A549 (cell line): ENCODE measurements around the gene TCHP. TPM values are rescaled to one million over a fixed set of nuclear protein-coding genes. Genes with fewer than 3 reads are reported as not detected.

Experiments
- ATAC-seq, 2 experiments: fragments of 200-7000 bp in 1 of 2; fragments of >200 bp in 1 of 2; cut with Nextera tagmentation in 1 of 2; cut with Tn5 transposase in 1 of 2; 3 replicates each; pipeline versions ENCODE4 v1.8.0 to v1.9.1; 2018 to 2020; ENCODE audit warnings: mild to moderate bottlenecking in 1 of 2, moderate library complexity in 1 of 2
- CTCF ChIA-PET: fragments of 300-600 bp; sonication (Branson Sonifier 250); formaldehyde crosslinking; extraction: SDS; loops from one replicate; lab custom pipeline; 2021; ENCODE audit warnings: antibody characterized with exemption, inconsistent platforms; lab: Yijun Ruan, JAX
- POLR2A ChIA-PET: fragments of 350-600 bp; formaldehyde crosslinking; extraction: SDS; loops from one replicate; lab custom pipeline; 2021; ENCODE audit warnings: antibody characterized with exemption, inconsistent platforms; lab: Yijun Ruan, JAX
- DNase-seq, 2 experiments: peaks; one replicate each; pipeline versions ENCODE4 v3.0.0 to v3.0.0-alpha.2; 2011 to 2016; ENCODE audit warnings: low read depth in 1 of 2, low spot score in 1 of 2
- FAIRE-seq: peaks from 2 replicates; lab custom pipeline; 2011; peaks lifted over from hg19 to GRCh38; lab: Jason Lieb, UNC
- H3K27ac ChIP-seq, 2 experiments: fragments of >200 bp; sonication (Bioruptor Twin); formaldehyde crosslinking; 3 replicates each; pipeline ENCODE4 v1.5.1; 2016 to 2017
- H3K4me1 ChIP-seq: fragments of >200 bp; sonication (Bioruptor Twin); formaldehyde crosslinking; 3 replicates; pipeline ENCODE4 v1.6.1; 2016
- H3K4me2 ChIP-seq: fragments of >200 bp; sonication (Bioruptor Twin); formaldehyde crosslinking; 3 replicates; pipeline ENCODE4 v1.6.1; 2016
- H3K4me3 ChIP-seq: fragments of >200 bp; sonication (Bioruptor Twin); formaldehyde crosslinking; 3 replicates; pipeline ENCODE4 v1.5.1; 2016
- H3K9me3 ChIP-seq: fragments of >200 bp; sonication (Bioruptor Twin); formaldehyde crosslinking; 3 replicates; pipeline ENCODE4 v1.6.1; 2016
- CBX8 ChIP-seq: fragments of 200-600 bp; sonication (generic); IDR thresholded peaks from 2 replicates; pipeline ENCODE4 v1.6.1; 2016
- CEBPB ChIP-seq, 2 experiments: fragments of >200 bp in 1 of 2; sonication (Bioruptor Twin) in 1 of 2; formaldehyde crosslinking in 1 of 2; IDR thresholded peaks; 2 replicates each; pipeline ENCODE4 v1.6.1; 2012 to 2016
- CHD2 ChIP-seq: fragments of 150-350 bp; IDR thresholded peaks from 2 replicates; pipeline ENCODE4 v1.6.1; 2014; ENCODE audit warnings: low read length; ENCODE audit not compliant: partially characterized antibody
- CHD4 ChIP-seq: fragments of 200-600 bp; sonication (generic); IDR thresholded peaks from 2 replicates; pipeline ENCODE4 v1.6.1; 2016; ENCODE audit warnings: antibody characterized with exemption, mild to moderate bottlenecking, borderline replicate concordance
- EHMT2 ChIP-seq: fragments of 200-600 bp; sonication (generic); IDR thresholded peaks from 2 replicates; pipeline ENCODE4 v1.6.1; 2016; ENCODE audit warnings: antibody characterized with exemption, low read depth, mild to moderate bottlenecking, moderate library complexity
- EP300 ChIP-seq, 2 experiments: fragments of >200 bp; sonication (Bioruptor Twin); formaldehyde crosslinking; IDR thresholded peaks; 2 replicates in 1 of 2; 3 replicates in 1 of 2; pipeline ENCODE4 v1.6.1; 2016 to 2017
- FOSB ChIP-seq: fragments of 250-450 bp; sonication (Bioruptor Pico); IDR thresholded peaks from 2 replicates; pipeline ENCODE4 v1.5.0; 2020; ENCODE audit warnings: mild to moderate bottlenecking, moderate library complexity
- FOSL2 ChIP-seq, 2 experiments: fragments of 450-650 bp in 1 of 2; fragments of >200 bp in 1 of 2; sonication (Bioruptor Twin) in 1 of 2; formaldehyde crosslinking; IDR thresholded peaks; 2 replicates each; pipeline versions ENCODE4 v1.5.0 to v1.6.1; 2016 to 2020; ENCODE audit warnings: mild to moderate bottlenecking in 1 of 2, moderate library complexity in 1 of 2
- KDM1A ChIP-seq: fragments of 200-600 bp; sonication (generic); IDR thresholded peaks from 2 replicates; pipeline ENCODE4 v1.6.1; 2016; ENCODE audit warnings: low read depth, mild to moderate bottlenecking
- NFE2L2 ChIP-seq: fragments of 150-350 bp; conservative IDR thresholded peaks from 2 replicates; pipeline ENCODE4 v1.6.1; 2014; ENCODE audit warnings: low read length
- NR3C1 ChIP-seq: fragments of >200 bp; sonication (Bioruptor Twin); formaldehyde crosslinking; IDR thresholded peaks from 3 replicates; pipeline ENCODE4 v1.6.1; 2017
- RAD21 ChIP-seq, 2 experiments: fragments of >200 bp in 1 of 2; sonication (Bioruptor Twin) in 1 of 2; formaldehyde crosslinking in 1 of 2; IDR thresholded peaks in 1 of 2; conservative IDR thresholded peaks in 1 of 2; 2 replicates in 1 of 2; 3 replicates in 1 of 2; pipeline ENCODE4 v1.6.1; 2012 to 2018; ENCODE audit warnings: inconsistent platforms in 1 of 2
- RCOR1 ChIP-seq: fragments of 150-350 bp; IDR thresholded peaks from 2 replicates; pipeline ENCODE4 v1.6.1; 2014; ENCODE audit warnings: antibody characterized with exemption, low read length, low read depth
- RFX5 ChIP-seq: fragments of 450-650 bp; IDR thresholded peaks from 2 replicates; pipeline ENCODE4 v1.7.1; 2014; ENCODE audit warnings: antibody characterized with exemption, mild to moderate bottlenecking, moderate library complexity
- RNF2 ChIP-seq: fragments of 200-600 bp; sonication (generic); IDR thresholded peaks from 2 replicates; pipeline ENCODE4 v1.6.1; 2016; ENCODE audit warnings: low read depth, mild to moderate bottlenecking, antibody characterized with exemption, moderate library complexity, borderline replicate concordance
- ZC3H11A ChIP-seq: fragments of 450-650 bp; IDR thresholded peaks from 2 replicates; pipeline ENCODE4 v1.6.1; 2014; ENCODE audit warnings: antibody characterized with exemption, mild to moderate bottlenecking
- ZFP36 ChIP-seq: fragments of 450-650 bp; IDR thresholded peaks from 2 replicates; pipeline ENCODE4 v1.6.1; 2014; ENCODE audit warnings: borderline replicate concordance; ENCODE audit not compliant: partially characterized antibody
- WGBS: methylation state at CpG from one replicate; pipeline ENCODE4 v1.1.6; 2017; ENCODE audit errors: missing lambda C conversion rate; 5-methylcytosine and 5-hydroxymethylcytosine counted together
- polyA plus RNA-seq, 4 experiments: library from polyadenylated mRNA; depleted of rRNA in 3 of 4; stranded (reverse); fragments of >200 nt; fragmentation: RNase III in 1 of 4; extraction: RNeasy Plus Mini Kit Qiagen cat#74134 plus additional on column Dnase treatment in 1 of 4; gene quantifications; 2 replicates in 3 of 4; 3 replicates in 1 of 4; pipeline ENCODE4 v1.2.3, GENCODE V29; 2011 to 2017
- TF ChIP-seq, protein P1 (sequence below): fragments of 200-600 bp; sonication (generic); IDR thresholded peaks from 2 replicates; pipeline ENCODE4 v1.6.1; 2016; ENCODE audit warnings: antibody characterized with exemption, mild to moderate bottlenecking, moderate library complexity
- TF ChIP-seq, protein P2 (sequence below): fragments of 250-450 bp; sonication (Bioruptor Pico); IDR thresholded peaks from 2 replicates; pipeline ENCODE4 v1.5.0; 2020; ENCODE audit warnings: low read depth, mild to moderate bottlenecking, moderate library complexity
- TF ChIP-seq, protein P3 (sequence below): IDR thresholded peaks from 2 replicates; pipeline ENCODE4 v1.6.1; 2012; ENCODE audit warnings: low read depth, borderline replicate concordance
- TF ChIP-seq, protein P4 (sequence below): fragments of 150-350 bp; IDR thresholded peaks from 2 replicates; pipeline ENCODE4 v1.6.1; 2014; ENCODE audit warnings: low read depth, mild to moderate bottlenecking, low read length
- TF ChIP-seq, protein P5 (sequence below): fragments of 450-650 bp; IDR thresholded peaks from 2 replicates; pipeline ENCODE4 v1.6.1; 2014; ENCODE audit warnings: antibody characterized with exemption

Gene TCHP
- polyA plus RNA-seq, 2 of the 4 experiments (the other 2 are of a cell fraction) = 18.4 to 33.4 TPM

DNA sequence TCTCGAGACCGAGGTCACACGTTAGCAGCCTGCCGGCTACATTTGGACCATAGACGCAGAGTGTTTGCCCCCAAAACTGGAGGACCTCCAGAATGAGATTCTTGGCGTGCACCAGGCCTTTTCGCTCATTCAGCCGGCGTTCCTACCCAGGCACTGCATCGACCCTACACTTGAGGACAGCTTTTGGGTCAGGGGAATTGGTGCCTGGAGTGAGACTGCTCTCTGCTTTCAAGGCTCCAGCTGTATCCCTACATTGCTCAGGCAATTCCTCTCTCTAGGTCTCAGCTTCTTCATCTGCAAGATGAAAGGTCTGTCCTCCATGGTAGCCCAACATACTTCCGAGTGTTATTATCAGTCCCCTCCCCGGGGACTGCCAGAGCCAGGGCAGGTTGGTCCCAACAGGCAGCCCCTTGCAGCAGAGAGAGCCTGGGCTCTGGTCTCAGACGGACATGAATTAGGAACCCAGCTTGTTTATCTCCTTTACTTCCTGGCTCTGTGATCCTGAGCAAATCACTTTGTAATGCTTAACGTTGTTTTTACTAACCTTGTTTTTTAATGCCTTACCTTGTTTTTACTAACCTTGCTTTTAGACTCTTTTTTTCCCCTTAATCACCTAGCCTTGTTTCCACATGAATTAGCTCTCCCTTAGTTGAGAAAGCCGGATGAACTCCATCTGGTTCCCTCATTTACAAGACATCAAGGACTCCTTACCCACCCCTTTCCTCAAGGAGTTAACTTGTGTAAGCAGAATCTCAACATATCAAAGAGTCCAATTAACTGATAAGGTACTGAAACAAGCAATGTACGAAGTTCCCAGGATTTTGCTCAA is 892 bp downstream of the TCHP start:
- ChIA-PET CTCF (interaction anchor here (0.6 to 3.3 kb wide), 12 partner anchors 10 to 286 kb away, joined by 3 to 12 read pairs (median 4); partner anchors contain the start of gene GLTP), POLR2A (interaction anchor here (1.2 kb wide), 1 partner anchor 13 kb away, joined by 4 read pairs; no protein-coding TSS in a partner anchor)
- peak overlapping the region; percentile 69 for H3K4me3 ChIP-seq
- TF ChIP-seq CHD2 (no peak), KDM1A (no peak), ZFP36 (no peak), FOSB (no peak), CHD4 (no peak), EP300 (IDR thresholded peaks at IDR 0.05) (no peak)
- no peaks in the 10 kb centered on the region for H3K9me3 ChIP-seq
- DNase-seq = peak in 1 of 2 experiments; percentile 43
- WGBS = 14% methylated on average over 16 of the region's 16 CpGs
- peaks cover 5% of the 10 kb centered on the region; the same call in 1 of the 3 replicates for H3K4me1 ChIP-seq
- H3K4me2 ChIP-seq = peak overlapping the region; percentile 95
- H3K27ac ChIP-seq = peak overlapping the region; percentile 93 to 95
- peak; percentile 28 for FAIRE-seq
- ATAC-seq = peak; percentile 36 to 65; a peak in 5 of 6 replicates

DNA sequence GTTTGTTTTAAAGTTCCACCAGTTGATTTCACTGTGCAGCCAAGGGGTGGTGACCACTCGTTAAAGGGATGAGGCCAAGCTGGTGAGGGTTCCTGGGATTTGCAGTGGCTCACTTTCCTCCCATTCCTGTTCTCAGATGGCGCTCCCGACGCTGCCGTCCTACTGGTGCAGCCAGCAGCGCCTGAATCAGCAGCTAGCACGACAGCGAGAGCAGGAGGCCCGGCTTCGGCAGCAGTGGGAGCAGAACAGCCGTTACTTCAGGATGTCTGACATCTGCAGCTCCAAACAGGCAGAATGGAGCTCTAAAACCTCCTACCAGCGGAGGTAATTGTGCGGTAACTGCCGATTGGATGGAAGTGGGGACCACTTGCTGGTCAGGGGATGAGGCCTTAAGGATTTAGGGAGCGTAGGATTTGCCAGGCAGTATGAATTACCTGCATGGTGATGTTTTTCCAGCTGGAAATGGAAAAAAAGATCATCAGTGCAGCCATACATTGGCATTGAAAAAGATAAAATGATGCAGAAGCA is 2.9 kb downstream of the TCHP start:
- H3K4me3 ChIP-seq = no peak overlapping the region
- DNase-seq (no peak), FAIRE-seq (no peak), ATAC-seq (no peak)
- CTCF ChIA-PET = interaction anchor here (0.5 to 1.6 kb wide), 5 partner anchors 9 to 49 kb away, joined by 3 to 7 read pairs (median 4); no protein-coding TSS in a partner anchor
- H3K9me3 ChIP-seq = no peaks in the 10 kb centered on the region
- peaks cover 5% of the 10 kb centered on the region; the same call in 1 of the 3 replicates for H3K4me1 ChIP-seq
- H3K4me2 ChIP-seq = no peak overlapping the region
- WGBS = 91% methylated on average over 15 of the region's 15 CpGs
- POLR2A ChIA-PET = no interaction called here
- H3K27ac ChIP-seq = no peak overlapping the region
- TF ChIP-seq ZC3H11A (no peak), RFX5 (no peak)

DNA sequence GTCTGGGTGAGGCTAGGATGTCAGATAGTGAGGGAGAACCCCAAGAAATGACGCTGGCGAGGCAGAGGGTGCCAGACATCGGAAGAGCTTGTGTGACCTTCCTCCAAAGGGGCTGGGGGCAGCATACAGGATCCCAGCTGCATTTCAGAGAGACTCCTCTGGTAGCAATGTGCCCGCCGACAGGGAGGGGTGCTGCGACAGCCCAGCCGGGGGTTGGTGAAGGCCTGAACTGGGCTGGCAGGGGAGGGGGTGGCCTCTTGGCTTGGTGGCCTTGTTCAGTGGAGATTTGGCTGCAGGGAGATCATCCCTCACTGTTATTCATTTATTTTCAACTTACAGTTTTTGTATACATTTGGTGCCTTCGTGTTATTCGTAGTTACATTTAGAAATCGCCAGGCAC is 5.2 kb downstream of the TCHP start:
- Histone ChIP-seq H3K27ac (no peak overlapping the region), H3K4me3 (no peak overlapping the region), H3K9me3 (no peaks in the 10 kb centered on the region), H3K4me1 (no peaks in the 10 kb centered on the region; the same call in 2 of the 3 replicates), H3K4me2 (no peak overlapping the region)
- ChIA-PET POLR2A (no interaction called here), CTCF (interaction anchor here (0.5 to 2.0 kb wide), 6 partner anchors 9 to 86 kb away, joined by 3 to 6 read pairs (median 4); no protein-coding TSS in a partner anchor)
- DNase-seq (no peak), ATAC-seq (no peak), FAIRE-seq (no peak)
- 96% methylated on average over 10 of the region's 10 CpGs for WGBS
- TF ChIP-seq, protein P1, sequence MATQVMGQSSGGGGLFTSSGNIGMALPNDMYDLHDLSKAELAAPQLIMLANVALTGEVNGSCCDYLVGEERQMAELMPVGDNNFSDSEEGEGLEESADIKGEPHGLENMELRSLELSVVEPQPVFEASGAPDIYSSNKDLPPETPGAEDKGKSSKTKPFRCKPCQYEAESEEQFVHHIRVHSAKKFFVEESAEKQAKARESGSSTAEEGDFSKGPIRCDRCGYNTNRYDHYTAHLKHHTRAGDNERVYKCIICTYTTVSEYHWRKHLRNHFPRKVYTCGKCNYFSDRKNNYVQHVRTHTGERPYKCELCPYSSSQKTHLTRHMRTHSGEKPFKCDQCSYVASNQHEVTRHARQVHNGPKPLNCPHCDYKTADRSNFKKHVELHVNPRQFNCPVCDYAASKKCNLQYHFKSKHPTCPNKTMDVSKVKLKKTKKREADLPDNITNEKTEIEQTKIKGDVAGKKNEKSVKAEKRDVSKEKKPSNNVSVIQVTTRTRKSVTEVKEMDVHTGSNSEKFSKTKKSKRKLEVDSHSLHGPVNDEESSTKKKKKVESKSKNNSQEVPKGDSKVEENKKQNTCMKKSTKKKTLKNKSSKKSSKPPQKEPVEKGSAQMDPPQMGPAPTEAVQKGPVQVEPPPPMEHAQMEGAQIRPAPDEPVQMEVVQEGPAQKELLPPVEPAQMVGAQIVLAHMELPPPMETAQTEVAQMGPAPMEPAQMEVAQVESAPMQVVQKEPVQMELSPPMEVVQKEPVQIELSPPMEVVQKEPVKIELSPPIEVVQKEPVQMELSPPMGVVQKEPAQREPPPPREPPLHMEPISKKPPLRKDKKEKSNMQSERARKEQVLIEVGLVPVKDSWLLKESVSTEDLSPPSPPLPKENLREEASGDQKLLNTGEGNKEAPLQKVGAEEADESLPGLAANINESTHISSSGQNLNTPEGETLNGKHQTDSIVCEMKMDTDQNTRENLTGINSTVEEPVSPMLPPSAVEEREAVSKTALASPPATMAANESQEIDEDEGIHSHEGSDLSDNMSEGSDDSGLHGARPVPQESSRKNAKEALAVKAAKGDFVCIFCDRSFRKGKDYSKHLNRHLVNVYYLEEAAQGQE = no peak
- TF ChIP-seq, protein P2, sequence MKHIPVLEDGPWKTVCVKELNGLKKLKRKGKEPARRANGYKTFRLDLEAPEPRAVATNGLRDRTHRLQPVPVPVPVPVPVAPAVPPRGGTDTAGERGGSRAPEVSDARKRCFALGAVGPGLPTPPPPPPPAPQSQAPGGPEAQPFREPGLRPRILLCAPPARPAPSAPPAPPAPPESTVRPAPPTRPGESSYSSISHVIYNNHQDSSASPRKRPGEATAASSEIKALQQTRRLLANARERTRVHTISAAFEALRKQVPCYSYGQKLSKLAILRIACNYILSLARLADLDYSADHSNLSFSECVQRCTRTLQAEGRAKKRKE (CRISPR knock-in tag) = no peak
- TF ChIP-seq RNF2 = no peak
- TF ChIP-seq, protein P3, sequence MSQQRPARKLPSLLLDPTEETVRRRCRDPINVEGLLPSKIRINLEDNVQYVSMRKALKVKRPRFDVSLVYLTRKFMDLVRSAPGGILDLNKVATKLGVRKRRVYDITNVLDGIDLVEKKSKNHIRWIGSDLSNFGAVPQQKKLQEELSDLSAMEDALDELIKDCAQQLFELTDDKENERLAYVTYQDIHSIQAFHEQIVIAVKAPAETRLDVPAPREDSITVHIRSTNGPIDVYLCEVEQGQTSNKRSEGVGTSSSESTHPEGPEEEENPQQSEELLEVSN = no peak
- no peak for TF ChIP-seq CHD2
- TF ChIP-seq, protein P4, sequence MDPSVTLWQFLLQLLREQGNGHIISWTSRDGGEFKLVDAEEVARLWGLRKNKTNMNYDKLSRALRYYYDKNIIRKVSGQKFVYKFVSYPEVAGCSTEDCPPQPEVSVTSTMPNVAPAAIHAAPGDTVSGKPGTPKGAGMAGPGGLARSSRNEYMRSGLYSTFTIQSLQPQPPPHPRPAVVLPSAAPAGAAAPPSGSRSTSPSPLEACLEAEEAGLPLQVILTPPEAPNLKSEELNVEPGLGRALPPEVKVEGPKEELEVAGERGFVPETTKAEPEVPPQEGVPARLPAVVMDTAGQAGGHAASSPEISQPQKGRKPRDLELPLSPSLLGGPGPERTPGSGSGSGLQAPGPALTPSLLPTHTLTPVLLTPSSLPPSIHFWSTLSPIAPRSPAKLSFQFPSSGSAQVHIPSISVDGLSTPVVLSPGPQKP = no peak
- no peak for TF ChIP-seq RCOR1
- TF ChIP-seq, protein P5, sequence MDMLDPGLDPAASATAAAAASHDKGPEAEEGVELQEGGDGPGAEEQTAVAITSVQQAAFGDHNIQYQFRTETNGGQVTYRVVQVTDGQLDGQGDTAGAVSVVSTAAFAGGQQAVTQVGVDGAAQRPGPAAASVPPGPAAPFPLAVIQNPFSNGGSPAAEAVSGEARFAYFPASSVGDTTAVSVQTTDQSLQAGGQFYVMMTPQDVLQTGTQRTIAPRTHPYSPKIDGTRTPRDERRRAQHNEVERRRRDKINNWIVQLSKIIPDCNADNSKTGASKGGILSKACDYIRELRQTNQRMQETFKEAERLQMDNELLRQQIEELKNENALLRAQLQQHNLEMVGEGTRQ = no peak
- TF ChIP-seq CBX8 = no peak
- no peak for TF ChIP-seq EHMT2
- no peak for TF ChIP-seq KDM1A
- no peak for TF ChIP-seq NR3C1
- no peak for TF ChIP-seq FOSL2 (IDR thresholded peaks at IDR 0.05)
- TF ChIP-seq FOSL2 (CRISPR knock-in tag; IDR thresholded peaks at IDR 0.05) = no peak
- TF ChIP-seq NFE2L2 = no peak
- TF ChIP-seq RAD21 (conservative IDR thresholded peaks at IDR 0.05 in 1 of 2, IDR thresholded peaks at IDR 0.05 in 1 of 2) = no peak
- no peak for TF ChIP-seq CEBPB (IDR thresholded peaks at IDR 0.05)
